ENCODE results near the gene FKRP.

FKRP gene

GRCh38 chr19:46785054-46785979 lies 39.5 kb downstream of the FKRP start:
- TF ChIP-seq CREB1 (IDR thresholded peaks at IDR 0.05; ENCODE audit: low read depth) (no peak), EGR1 (IDR thresholded peaks at IDR 0.05) (no peak), TAF1 (IDR thresholded peaks at IDR 0.05; ENCODE audit: low read depth) (no peak; the same call in 1 of the 2 replicates), TEAD4 (IDR thresholded peaks at IDR 0.05) (0 out of 2 replicates have a peak, but pooled peaks have one; percentile 18), ZBTB7A (IDR thresholded peaks at IDR 0.05; ENCODE audit: low read depth) (0 out of 2 replicates have a peak, but pooled peaks have one; percentile 8), EP300 (IDR thresholded peaks at IDR 0.05; ENCODE audit: borderline replicate concordance) (no peak), NFIC (IDR thresholded peaks at IDR 0.05) (no peak), RAD21 (IDR thresholded peaks at IDR 0.05; ENCODE audit: low read depth) (no peak), TCF12 (IDR thresholded peaks at IDR 0.05; ENCODE audit: low read depth) (no peak), YY1 (IDR thresholded peaks at IDR 0.05; ENCODE audit: low read depth) (no peak), CEBPB (IDR thresholded peaks at IDR 0.05) (no peak)
- TF ChIP-seq, protein P1, sequence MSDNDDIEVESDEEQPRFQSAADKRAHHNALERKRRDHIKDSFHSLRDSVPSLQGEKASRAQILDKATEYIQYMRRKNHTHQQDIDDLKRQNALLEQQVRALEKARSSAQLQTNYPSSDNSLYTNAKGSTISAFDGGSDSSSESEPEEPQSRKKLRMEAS (IDR thresholded peaks at IDR 0.05): peak; percentile 47

DNA sequence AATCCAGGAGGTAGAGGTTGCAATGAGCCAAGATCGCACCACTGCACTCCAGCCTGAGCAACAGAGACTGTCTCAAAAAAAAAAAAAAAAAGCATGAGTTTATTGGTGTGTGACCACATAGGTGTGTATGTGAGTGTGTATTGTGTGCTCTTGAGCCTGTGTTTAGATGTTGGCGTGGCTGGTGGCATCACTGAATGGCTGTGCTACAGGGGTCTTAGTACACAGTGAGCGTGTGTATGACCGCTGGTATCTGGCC lies 40.1 kb downstream of the FKRP start:
- TF ChIP-seq CREB1 (IDR thresholded peaks at IDR 0.05; ENCODE audit: low read depth) (no peak), FOXM1 (IDR thresholded peaks at IDR 0.05; ENCODE audit: borderline replicate concordance, low read depth) (no peak), ZBTB7A (IDR thresholded peaks at IDR 0.05; ENCODE audit: low read depth) (no peak), EGR1 (IDR thresholded peaks at IDR 0.05) (no peak), CEBPB (IDR thresholded peaks at IDR 0.05) (no peak), RAD21 (IDR thresholded peaks at IDR 0.05; ENCODE audit: low read depth) (no peak), YY1 (IDR thresholded peaks at IDR 0.05; ENCODE audit: low read depth) (no peak), TEAD4 (IDR thresholded peaks at IDR 0.05) (no peak)
- TF ChIP-seq, protein P2, sequence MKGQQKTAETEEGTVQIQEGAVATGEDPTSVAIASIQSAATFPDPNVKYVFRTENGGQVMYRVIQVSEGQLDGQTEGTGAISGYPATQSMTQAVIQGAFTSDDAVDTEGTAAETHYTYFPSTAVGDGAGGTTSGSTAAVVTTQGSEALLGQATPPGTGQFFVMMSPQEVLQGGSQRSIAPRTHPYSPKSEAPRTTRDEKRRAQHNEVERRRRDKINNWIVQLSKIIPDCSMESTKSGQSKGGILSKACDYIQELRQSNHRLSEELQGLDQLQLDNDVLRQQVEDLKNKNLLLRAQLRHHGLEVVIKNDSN (IDR thresholded peaks at IDR 0.05): no peak

- TF ChIP-seq, protein P1 (IDR thresholded peaks at IDR 0.05): peak; percentile 62; the same call in 1 of the 2 replicates
- TF ChIP-seq EGR1 (IDR thresholded peaks at IDR 0.05): no peak
Measured at GRCh38 chr19:46786236-46787039, 40.6 kb downstream of the FKRP start.

GRCh38 chr19:46787040-46787330 lies 41.1 kb downstream of the FKRP start:
- TF ChIP-seq RAD21 (IDR thresholded peaks at IDR 0.05; ENCODE audit: low read depth) (no peak), TAF1 (IDR thresholded peaks at IDR 0.05; ENCODE audit: low read depth) (no peak), TEAD4 (IDR thresholded peaks at IDR 0.05) (no peak), TCF12 (IDR thresholded peaks at IDR 0.05; ENCODE audit: low read depth) (no peak), YY1 (IDR thresholded peaks at IDR 0.05; ENCODE audit: low read depth) (no peak), EP300 (IDR thresholded peaks at IDR 0.05; ENCODE audit: borderline replicate concordance) (no peak), NFIC (IDR thresholded peaks at IDR 0.05) (no peak), CREB1 (IDR thresholded peaks at IDR 0.05; ENCODE audit: low read depth) (no peak), FOXM1 (IDR thresholded peaks at IDR 0.05; ENCODE audit: borderline replicate concordance, low read depth) (no peak), EGR1 (IDR thresholded peaks at IDR 0.05) (no peak), CEBPB (IDR thresholded peaks at IDR 0.05) (no peak), ZBTB7A (IDR thresholded peaks at IDR 0.05; ENCODE audit: low read depth) (no peak; the same call in 1 of the 2 replicates)
- TF ChIP-seq, protein P2 (IDR thresholded peaks at IDR 0.05): no peak
- TF ChIP-seq, protein P3, sequence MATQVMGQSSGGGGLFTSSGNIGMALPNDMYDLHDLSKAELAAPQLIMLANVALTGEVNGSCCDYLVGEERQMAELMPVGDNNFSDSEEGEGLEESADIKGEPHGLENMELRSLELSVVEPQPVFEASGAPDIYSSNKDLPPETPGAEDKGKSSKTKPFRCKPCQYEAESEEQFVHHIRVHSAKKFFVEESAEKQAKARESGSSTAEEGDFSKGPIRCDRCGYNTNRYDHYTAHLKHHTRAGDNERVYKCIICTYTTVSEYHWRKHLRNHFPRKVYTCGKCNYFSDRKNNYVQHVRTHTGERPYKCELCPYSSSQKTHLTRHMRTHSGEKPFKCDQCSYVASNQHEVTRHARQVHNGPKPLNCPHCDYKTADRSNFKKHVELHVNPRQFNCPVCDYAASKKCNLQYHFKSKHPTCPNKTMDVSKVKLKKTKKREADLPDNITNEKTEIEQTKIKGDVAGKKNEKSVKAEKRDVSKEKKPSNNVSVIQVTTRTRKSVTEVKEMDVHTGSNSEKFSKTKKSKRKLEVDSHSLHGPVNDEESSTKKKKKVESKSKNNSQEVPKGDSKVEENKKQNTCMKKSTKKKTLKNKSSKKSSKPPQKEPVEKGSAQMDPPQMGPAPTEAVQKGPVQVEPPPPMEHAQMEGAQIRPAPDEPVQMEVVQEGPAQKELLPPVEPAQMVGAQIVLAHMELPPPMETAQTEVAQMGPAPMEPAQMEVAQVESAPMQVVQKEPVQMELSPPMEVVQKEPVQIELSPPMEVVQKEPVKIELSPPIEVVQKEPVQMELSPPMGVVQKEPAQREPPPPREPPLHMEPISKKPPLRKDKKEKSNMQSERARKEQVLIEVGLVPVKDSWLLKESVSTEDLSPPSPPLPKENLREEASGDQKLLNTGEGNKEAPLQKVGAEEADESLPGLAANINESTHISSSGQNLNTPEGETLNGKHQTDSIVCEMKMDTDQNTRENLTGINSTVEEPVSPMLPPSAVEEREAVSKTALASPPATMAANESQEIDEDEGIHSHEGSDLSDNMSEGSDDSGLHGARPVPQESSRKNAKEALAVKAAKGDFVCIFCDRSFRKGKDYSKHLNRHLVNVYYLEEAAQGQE (IDR thresholded peaks at IDR 0.05; ENCODE audit: low read depth): no peak
- TF ChIP-seq, protein P1 (IDR thresholded peaks at IDR 0.05): no peak

GRCh38 chr19:46787331-46788261 lies 41.7 kb downstream of the FKRP start:
- TF ChIP-seq CREB1 (IDR thresholded peaks at IDR 0.05; ENCODE audit: low read depth): no peak
- TF ChIP-seq, protein P1 (IDR thresholded peaks at IDR 0.05): peak; percentile 83
- TF ChIP-seq NFIC (IDR thresholded peaks at IDR 0.05): no peak
- no peak for TF ChIP-seq TEAD4 (IDR thresholded peaks at IDR 0.05)
- no peak for TF ChIP-seq FOXM1 (IDR thresholded peaks at IDR 0.05; ENCODE audit: borderline replicate concordance, low read depth)
- TF ChIP-seq, protein P2 (IDR thresholded peaks at IDR 0.05): peak; percentile 92
- peak; percentile 71 for TF ChIP-seq YY1 (IDR thresholded peaks at IDR 0.05; ENCODE audit: low read depth)
- no peak for TF ChIP-seq TCF12 (IDR thresholded peaks at IDR 0.05; ENCODE audit: low read depth)
- no peak for TF ChIP-seq EGR1 (IDR thresholded peaks at IDR 0.05)
- TF ChIP-seq ZBTB7A (IDR thresholded peaks at IDR 0.05; ENCODE audit: low read depth): no peak; the same call in 1 of the 2 replicates
- TF ChIP-seq CEBPB (IDR thresholded peaks at IDR 0.05): no peak
